Activated T-cell treated with anti-CD3 and anti-CD28 coated beads, Interleukin-2, amount 50 U/mL, for 72 hours (primary cell): Measurements from ENCODE around the gene SLC9C1. TPM values are rescaled to one million over a fixed set of nuclear protein-coding genes. Genes with fewer than 3 reads are reported as not detected.

ENCODE experiments used
- ATAC-seq, 2 donors: fragments of 150-1000 bp; cut with Tn5 transposase; replicated peaks in 1 of 2; 2 replicates each; pipeline ENCODE4 v1.10.0; 2021; ENCODE audit warnings: moderate library complexity in 2 of 2, mild to moderate bottlenecking in 1 of 2
- DNase-seq, 2 donors: peaks; one replicate each; pipeline ENCODE4 v3.0.0; 2021 to 2022; ENCODE audit warnings: mixed read lengths in 1 of 2
- H3K27ac Mint-ChIP-seq: one replicate; pipeline ENCODE4 v1.8.0; 2022; ENCODE audit warnings: mild to moderate bottlenecking, moderate library complexity, mixed read lengths
- H3K27me3 Mint-ChIP-seq: one replicate; pipeline ENCODE4 v1.8.0; 2022; ENCODE audit warnings: low read depth, mixed read lengths
- H3K36me3 Mint-ChIP-seq, 2 donors: one replicate each; pipeline ENCODE4 v1.8.0; 2022; ENCODE audit warnings: mixed read lengths in 2 of 2, mild to moderate bottlenecking in 1 of 2; ENCODE audit not compliant: insufficient read depth in 2 of 2
- H3K4me1 Mint-ChIP-seq: one replicate; pipeline ENCODE4 v1.8.0; 2022; ENCODE audit warnings: low read depth, mixed read lengths
- H3K4me3 Mint-ChIP-seq, 2 donors: one replicate each; pipeline ENCODE4 v1.8.0; 2022; ENCODE audit warnings: mild to moderate bottlenecking in 2 of 2, mixed read lengths in 2 of 2, moderate library complexity in 2 of 2
- H3K9me3 Mint-ChIP-seq, 2 donors: one replicate each; pipeline ENCODE4 v1.8.0; 2022; ENCODE audit warnings: mixed read lengths in 2 of 2
- total RNA-seq, 2 donors: library from RNA; stranded (reverse); gene quantifications; one replicate each; pipeline ENCODE4 v1.2.3, GENCODE V29; 2022

SLC9C1 gene
- not detected for total RNA-seq

DNA sequence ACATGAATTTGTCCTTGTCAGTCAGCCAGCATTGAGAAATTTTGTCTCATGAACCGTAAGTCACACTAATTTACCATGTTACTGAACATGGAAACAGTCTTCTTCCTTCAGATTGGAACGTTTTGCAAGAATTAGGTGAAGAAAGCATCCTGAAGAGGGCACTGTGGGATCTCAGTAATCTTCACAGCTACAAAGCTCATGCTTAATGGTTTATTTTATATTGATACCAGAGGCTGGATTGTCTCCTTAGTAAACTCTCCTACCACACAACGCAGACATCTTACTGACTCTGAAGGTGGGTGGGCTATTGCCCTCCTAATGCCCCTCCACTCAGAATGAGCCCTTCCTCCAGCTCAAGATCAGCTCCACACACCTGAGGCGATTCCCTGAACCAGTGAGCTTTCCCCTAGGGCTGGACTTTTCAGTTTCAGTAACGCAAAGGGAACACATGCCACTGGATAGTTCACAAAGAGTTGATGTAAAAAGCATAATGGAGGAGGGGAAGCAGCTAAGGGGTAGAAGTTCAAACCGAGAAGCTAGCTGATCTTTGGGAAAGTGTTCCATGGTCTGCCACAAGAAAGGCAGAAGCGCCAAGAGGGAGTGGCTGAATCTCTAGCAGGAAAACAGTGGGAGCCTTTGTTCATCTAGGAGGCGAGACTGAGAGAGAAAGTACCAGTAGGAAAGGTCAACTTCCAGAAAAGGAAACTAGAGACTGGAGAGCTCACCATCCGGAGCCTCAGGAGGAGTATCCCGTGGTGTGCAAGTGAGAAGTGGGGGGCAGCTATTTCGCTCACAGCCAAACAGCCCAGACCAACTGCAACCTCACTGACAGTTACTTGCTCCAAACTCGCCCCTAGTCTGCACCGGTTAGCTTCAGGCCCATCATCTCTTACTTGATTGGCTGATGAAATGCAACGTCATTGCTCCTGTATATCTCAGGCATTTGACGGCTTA lies at the start of gene SLC9C1:
TSS of gene SLC9C1 (minus strand) at position 849 of the 954 bp plus-strand sequence. CDS start 7,425 bp downstream, outside the sequence.
- Mint-ChIP-seq H3K4me1 (peaks cover 26% of the 10 kb centered on the region), H3K27me3 (no peaks in the 10 kb centered on the region), H3K27ac (no peak within 1 kb of the TSS), H3K9me3 (no peaks in the 10 kb centered on the region), H3K4me3 (peak within 1 kb of the TSS; percentile 12 to 56), H3K36me3 (no peaks in the 10 kb centered on the region)
- ATAC-seq (peak; percentile 58 to 79), DNase-seq (peak; percentile 28 to 29)

DNA sequence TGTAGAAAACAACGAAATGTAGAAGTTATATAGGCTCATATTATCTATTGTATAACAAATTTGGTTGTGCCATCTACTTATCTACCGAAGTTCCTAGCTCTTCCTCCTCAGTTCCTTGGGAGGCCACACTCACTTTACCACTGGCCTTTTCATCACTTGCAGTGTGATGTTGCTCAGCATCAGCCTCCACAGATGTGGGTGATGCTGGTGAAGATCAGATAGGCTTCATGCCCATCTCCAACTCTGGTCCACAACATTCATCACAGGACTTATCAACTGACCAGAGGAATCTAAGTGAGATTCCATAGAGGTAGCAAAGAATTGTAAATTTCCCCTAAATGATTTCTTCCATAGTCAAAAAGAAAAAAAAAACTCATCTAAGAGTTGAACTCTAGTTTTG lies 47.4 kb upstream of the SLC9C1 start:
- H3K36me3 Mint-ChIP-seq, result peaks cover 8 to 36% of the 10 kb centered on the region in 2 donors
- ATAC-seq, result peak in 1 of 2 donors; percentile 55
- H3K27me3 Mint-ChIP-seq, result no peaks in the 10 kb centered on the region
- peaks cover 73% of the 10 kb centered on the region for H3K4me1 Mint-ChIP-seq
- peaks cover 0 to 2% of the 10 kb centered on the region in 2 donors for H3K9me3 Mint-ChIP-seq
- DNase-seq, result no peak
- H3K27ac Mint-ChIP-seq, result no peak overlapping the region
- H3K4me3 Mint-ChIP-seq, result peak overlapping the region in 1 of 2 donors; percentile 30

DNA sequence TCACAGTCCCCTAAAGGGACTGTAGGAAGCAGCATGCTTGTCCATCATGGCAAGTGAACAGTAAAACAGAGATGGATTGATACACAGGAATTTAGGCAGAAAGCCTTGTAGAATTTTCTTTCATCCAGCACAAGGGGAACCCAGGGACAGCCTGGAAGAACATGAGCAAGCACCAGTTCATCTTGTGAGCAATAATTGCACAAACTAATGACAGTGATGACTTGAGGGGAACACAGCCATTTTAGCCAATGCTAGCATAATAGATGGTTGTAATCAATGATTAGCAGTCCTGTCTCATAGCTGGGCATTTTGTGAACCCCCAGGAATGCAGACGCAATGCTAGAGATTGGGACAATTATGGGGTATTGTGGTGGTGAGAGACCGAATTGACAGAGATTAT lies 45.6 kb upstream of the SLC9C1 start:
- Mint-ChIP-seq H3K36me3 (peaks cover 5 to 28% of the 10 kb centered on the region in 2 donors), H3K9me3 (peaks cover 0 to 2% of the 10 kb centered on the region in 2 donors), H3K4me1 (peaks cover 77% of the 10 kb centered on the region), H3K27ac (no peak overlapping the region), H3K4me3 (peak overlapping the region in 1 of 2 donors; percentile 3), H3K27me3 (no peaks in the 10 kb centered on the region)
- ATAC-seq, result no peak
- DNase-seq, result no peak

DNA sequence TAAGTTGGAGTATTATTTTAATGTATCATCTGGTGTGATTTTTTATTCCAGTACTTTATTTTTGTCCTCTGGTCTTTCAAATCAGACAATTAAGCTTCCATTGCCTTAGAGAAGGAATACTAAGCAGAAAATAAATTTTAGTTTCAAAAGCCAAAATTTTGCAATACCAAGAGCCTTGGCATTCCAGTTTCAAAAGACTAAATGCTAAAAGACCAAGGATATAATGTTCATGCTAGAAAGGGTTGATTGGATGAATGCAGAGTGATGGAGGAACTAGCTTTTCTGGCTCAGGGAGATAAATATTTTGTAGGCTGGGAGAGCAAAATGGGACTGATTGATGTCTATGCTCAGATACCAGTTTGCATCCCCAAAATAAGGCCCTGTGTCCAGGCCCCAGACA lies 45.1 kb upstream of the SLC9C1 start:
- H3K4me1 Mint-ChIP-seq, result peaks cover 77% of the 10 kb centered on the region
- DNase-seq, result no peak
- H3K4me3 Mint-ChIP-seq, result peak overlapping the region in 1 of 2 donors; percentile 3
- no peaks in the 10 kb centered on the region for H3K27me3 Mint-ChIP-seq
- peaks cover 2 to 23% of the 10 kb centered on the region in 2 donors for H3K36me3 Mint-ChIP-seq
- H3K9me3 Mint-ChIP-seq, result peaks cover 0 to 2% of the 10 kb centered on the region in 2 donors
- H3K27ac Mint-ChIP-seq, result no peak overlapping the region
- no peak for ATAC-seq

DNA sequence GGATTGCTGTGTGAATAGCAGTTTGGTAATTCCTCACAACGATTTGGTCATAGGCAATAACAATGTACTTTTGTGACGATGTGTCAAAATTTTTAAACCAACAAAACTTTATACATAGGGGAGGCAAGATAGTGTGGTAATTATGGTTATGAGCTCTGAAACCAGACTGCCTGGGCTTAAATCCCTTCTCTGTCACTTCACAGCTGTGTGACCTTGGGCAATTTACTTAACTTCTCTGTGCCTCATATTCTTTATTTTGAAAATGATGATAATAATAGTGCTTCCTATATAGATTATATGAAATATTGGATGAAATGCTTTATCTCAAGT lies 44.7 kb upstream of the SLC9C1 start:
- ATAC-seq (no peak), DNase-seq (no peak)
- no peaks in the 10 kb centered on the region for H3K27me3 Mint-ChIP-seq
- peaks cover 77% of the 10 kb centered on the region for H3K4me1 Mint-ChIP-seq
- H3K4me3 Mint-ChIP-seq, result peak overlapping the region; percentile 39 to 48
- peaks cover under 1 to 19% of the 10 kb centered on the region in 2 donors for H3K36me3 Mint-ChIP-seq
- peaks cover 0 to under 1% of the 10 kb centered on the region in 2 donors for H3K9me3 Mint-ChIP-seq
- H3K27ac Mint-ChIP-seq, result peak overlapping the region; percentile 75

DNA sequence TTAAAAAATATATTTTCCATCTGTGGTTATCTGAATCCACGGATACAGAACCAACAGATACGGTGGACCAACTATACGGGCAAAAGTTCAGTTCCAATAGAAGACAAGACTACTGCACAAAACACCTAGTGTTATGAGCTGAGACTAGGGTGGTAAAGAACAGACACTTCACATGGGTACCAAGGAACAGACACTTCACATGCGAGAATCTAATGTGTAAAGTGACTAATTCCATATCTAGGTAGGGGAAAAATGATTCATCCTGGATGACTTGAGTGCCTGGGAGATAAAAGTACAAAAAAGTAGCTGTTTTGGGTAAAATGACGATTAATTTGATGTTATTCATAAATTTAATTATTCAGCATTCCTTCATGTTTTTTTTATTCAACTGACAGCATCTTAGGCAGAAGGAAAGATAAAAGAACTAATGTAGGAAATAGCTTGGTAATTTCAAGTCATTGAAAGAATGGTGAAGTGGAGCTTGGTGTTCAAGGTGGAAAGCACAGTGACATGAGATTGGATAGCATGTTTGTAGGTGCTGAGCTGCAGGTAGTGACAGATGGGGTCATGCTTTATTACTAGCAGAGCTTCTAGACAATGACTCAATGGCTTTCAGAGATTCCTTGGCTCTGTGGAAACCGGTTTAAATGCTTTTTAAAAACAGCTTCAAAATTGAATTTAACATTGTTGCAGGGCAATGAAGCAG lies 44.2 kb upstream of the SLC9C1 start:
- peak; percentile 79 to 80 for ATAC-seq
- Mint-ChIP-seq H3K9me3 (no peaks in the 10 kb centered on the region), H3K36me3 (peaks cover 0 to 14% of the 10 kb centered on the region in 2 donors), H3K27me3 (no peaks in the 10 kb centered on the region), H3K4me1 (peaks cover 76% of the 10 kb centered on the region), H3K27ac (peak overlapping the region; percentile 75), H3K4me3 (peak overlapping the region; percentile 39 to 48)
- no peak for DNase-seq

DNA sequence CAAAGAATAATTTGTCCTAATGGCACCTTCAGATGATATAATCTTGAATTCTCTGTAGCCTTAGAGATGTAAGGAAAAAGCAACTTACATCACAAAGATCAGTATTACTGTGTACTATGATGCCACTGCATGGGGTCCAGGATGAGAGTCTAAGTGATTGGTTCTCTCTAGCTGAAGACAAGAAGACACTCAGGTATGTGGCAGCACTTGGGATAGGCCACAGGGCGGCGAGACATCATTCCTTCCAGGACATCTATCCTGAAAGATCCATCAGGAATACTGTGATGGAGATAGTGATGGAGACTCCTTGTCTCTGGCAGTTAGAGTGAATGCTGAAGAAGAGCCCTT lies 41.4 kb upstream of the SLC9C1 start:
- ATAC-seq (peak; percentile 19 to 38), DNase-seq (no peak)
- peak overlapping the region; percentile 96 for H3K27ac Mint-ChIP-seq
- H3K9me3 Mint-ChIP-seq, result no peaks in the 10 kb centered on the region
- peaks cover 0 to 3% of the 10 kb centered on the region in 2 donors for H3K36me3 Mint-ChIP-seq
- peaks cover 65% of the 10 kb centered on the region for H3K4me1 Mint-ChIP-seq
- H3K27me3 Mint-ChIP-seq, result no peaks in the 10 kb centered on the region
- peak overlapping the region; percentile 86 to 94 for H3K4me3 Mint-ChIP-seq

DNA sequence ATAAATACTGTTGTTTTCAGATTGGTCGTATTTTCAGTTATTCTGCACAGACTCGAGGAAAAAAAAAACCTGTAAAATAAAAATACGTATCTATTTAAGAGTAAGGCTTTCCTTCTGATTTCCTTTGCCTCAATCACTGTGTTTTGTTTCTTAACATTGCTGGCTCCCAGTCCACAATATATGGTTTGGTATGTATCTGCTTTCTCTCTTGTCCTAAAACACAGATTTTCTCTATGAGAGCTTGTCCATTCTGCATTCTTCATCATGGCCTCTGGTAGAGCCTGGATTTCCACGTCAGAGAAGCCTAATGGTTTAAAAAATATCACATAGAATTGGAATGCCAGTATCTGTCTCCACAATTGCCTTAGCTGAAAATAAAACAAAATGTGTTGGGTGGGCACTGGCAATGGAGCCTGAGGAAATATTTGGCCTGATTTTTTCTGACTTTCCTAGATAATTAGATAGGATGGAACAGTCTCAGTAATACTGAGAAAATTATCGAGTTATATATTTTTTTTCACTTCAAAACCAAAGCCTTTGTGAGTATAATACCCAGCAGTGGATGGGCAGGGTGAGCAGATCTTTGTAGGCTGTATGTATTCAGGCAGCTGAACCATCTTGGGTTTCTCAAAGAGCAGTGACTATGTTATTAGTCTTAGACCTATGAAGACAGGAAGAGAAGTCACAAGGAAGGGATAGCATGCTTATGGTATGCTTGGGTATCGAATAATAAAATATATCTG lies 40.8 kb upstream of the SLC9C1 start:
- ATAC-seq, result no peak
- DNase-seq, result no peak
- Mint-ChIP-seq H3K4me3 (peak overlapping the region; percentile 86 to 94), H3K27ac (peak overlapping the region; percentile 96), H3K4me1 (peaks cover 60% of the 10 kb centered on the region), H3K27me3 (no peaks in the 10 kb centered on the region), H3K9me3 (no peaks in the 10 kb centered on the region), H3K36me3 (peaks cover 0 to 3% of the 10 kb centered on the region in 2 donors)

DNA sequence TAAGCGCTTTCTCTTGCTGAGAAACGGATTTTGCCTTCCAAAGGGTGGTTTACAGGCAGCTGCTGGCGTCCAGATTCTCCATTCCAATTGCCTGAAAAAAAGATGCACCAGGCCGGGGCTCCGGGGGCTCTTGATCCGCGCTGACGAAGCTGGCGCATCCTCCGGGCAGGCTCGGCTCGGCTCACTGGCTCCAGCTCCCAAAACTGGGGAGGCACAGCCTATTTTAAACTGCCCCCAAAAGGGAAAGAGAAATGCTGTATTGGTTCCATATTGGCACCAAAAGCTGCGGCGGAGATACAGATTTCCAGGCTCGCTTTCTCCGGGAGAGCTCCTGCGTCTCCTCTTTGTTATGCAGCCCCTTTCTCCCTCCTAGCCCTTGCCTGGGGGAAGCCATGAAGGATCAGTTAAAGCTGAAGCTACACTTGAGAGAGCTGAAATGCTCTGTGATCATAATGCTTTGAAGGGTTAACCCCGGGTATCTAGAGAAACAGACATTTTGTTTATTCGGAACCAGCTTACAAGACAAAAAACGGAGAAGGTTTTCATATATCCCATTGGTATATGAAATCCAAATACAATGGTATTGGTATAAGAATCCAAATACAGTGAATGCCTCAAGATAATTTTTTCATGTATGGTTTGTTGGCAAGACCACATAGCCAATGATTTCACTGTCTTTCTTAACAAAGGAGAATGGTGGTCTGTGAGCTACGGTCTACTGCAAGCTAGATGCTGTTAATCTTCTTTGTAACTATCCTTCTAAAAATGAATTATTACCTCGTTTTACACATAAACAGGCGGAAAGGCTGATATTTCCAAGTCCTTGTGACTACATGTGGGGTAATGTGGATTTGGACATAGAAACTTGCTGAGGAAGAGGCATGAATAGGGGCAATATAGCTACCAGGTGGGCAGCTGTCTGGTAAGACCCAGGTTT lies 39.6 kb upstream of the SLC9C1 start:
- peak; percentile 43 to 63 for ATAC-seq
- Mint-ChIP-seq H3K4me1 (peaks cover 58% of the 10 kb centered on the region), H3K9me3 (no peaks in the 10 kb centered on the region), H3K36me3 (peaks cover 0 to 3% of the 10 kb centered on the region in 2 donors), H3K27me3 (no peaks in the 10 kb centered on the region), H3K27ac (peak overlapping the region; percentile 96), H3K4me3 (peak overlapping the region; percentile 86 to 94)
- DNase-seq, result peak; percentile 23 to 37

DNA sequence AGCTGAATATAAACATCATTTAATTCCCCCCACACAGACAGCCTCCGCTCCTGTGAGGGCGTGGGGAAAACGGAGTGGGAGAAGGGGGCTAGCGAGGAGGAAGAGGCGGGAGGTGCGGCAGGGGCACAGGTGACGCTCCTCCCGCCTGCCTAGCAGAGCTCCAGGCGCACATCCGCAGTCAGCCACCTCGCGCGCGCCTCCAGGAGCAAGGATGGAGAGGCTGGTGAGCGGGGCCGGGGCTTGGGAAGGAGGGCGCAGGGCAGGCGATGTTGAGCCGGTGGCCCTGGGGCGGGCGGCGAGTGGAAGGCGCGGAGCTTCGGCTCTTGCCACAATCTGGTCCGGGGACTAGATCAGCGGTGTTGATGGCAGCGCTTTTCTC lies 39.0 kb upstream of the SLC9C1 start, which contains the start of gene CD200:
TSS of gene CD200 (plus strand) at position 155 of the 379 bp plus-strand sequence. CDS start at position 212, 57 bp downstream.
- H3K4me3 Mint-ChIP-seq, result peak within 1 kb of the TSS; percentile 86 to 94
- no peaks in the 10 kb centered on the region for H3K27me3 Mint-ChIP-seq
- no peaks in the 10 kb centered on the region for H3K9me3 Mint-ChIP-seq
- ATAC-seq (peak; percentile 79 to 87), DNase-seq (peak; percentile 70 to 73)
- peaks cover 52% of the 10 kb centered on the region for H3K4me1 Mint-ChIP-seq
- H3K27ac Mint-ChIP-seq, result peak within 1 kb of the TSS; percentile 96
- peaks cover 0 to 3% of the 10 kb centered on the region in 2 donors for H3K36me3 Mint-ChIP-seq

DNA sequence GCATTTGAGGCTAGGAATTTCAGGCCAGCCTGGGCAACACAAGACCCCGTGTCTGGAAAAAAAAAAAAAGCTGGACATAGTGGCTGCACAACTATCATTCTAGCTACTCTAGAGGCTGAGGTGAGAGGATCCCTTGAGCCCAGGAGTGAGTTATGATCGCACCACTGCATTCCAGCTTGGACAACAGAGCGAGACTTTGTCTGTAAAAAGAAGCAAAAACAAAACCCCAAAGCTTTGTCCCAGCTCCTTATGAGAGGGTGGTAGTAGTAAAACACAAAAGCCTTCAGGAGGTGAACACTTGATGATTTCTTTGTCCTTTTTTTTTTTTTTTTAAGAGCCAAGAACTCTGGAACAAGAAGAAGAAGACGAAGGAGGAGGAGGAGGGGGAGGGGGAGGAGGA lies 37.8 kb upstream of the SLC9C1 start:
- peaks cover 42% of the 10 kb centered on the region for H3K4me1 Mint-ChIP-seq
- no peak overlapping the region for H3K27ac Mint-ChIP-seq
- ATAC-seq (no peak), DNase-seq (no peak)
- no peaks in the 10 kb centered on the region for H3K9me3 Mint-ChIP-seq
- peak overlapping the region; percentile 86 to 94 for H3K4me3 Mint-ChIP-seq
- no peaks in the 10 kb centered on the region for H3K27me3 Mint-ChIP-seq
- H3K36me3 Mint-ChIP-seq, result peaks cover 0 to 3% of the 10 kb centered on the region in 2 donors
